Measurements from ENCODE around the gene MAPKAP1. TPM values are rescaled to one million over a fixed set of nuclear protein-coding genes. Genes with fewer than 3 reads are reported as not detected.

Gene MAPKAP1
- total and polyA plus RNA-seq, 2 experiments from 2014 or later = 68.5 to 74.5 TPM

GRCh38 chr9:125585503-125586171, 121.4 kb downstream of the MAPKAP1 start:
- no peak overlapping the region for H3K9ac ChIP-seq

GRCh38 chr9:125580701-125581286, 126.2 kb downstream of the MAPKAP1 start:
- H4K20me1 ChIP-seq (ENCODE audit: insufficient read depth) = peaks cover 7% of the 10 kb centered on the region; the same call in 1 of the 2 replicates
- H3K9ac ChIP-seq = no peak overlapping the region
- H3K9me2 ChIP-seq (ENCODE audit: insufficient read depth) = no peaks in the 10 kb centered on the region
- H3K27me3 ChIP-seq (replicated peaks; ENCODE audit: insufficient read depth) = no peaks in the 10 kb centered on the region
- no peak overlapping the region for H3K27ac ChIP-seq
- in situ Hi-C loops (cut with MboI) = no loop called here
- 63 to 67% methylated on average over 4 of the region's 4 CpGs for WGBS, 2 experiments (ENCODE audit: low coverage in 1 of 2, low lambda C conversion rate in 2 of 2, missing lambda C conversion rate in 2 of 2)
- H3K79me2 ChIP-seq (ENCODE audit: insufficient read depth) = peaks cover 58% of the 10 kb centered on the region
- H3F3A ChIP-seq (ENCODE audit: insufficient read depth) = peaks cover 4% of the 10 kb centered on the region; the same call in 1 of the 2 replicates
- no peak overlapping the region for H2AFZ ChIP-seq
- no peak overlapping the region for H3K4me3 ChIP-seq
- no peaks in the 10 kb centered on the region for H3K4me1 ChIP-seq (ENCODE audit: insufficient read depth)
- no peak for DNase-seq
- no peak for TF ChIP-seq EZH2phosphoT487 (IDR thresholded peaks at IDR 0.05; ENCODE audit: insufficient read depth, low read depth)
- TF ChIP-seq EZH2 (IDR thresholded peaks at IDR 0.05; ENCODE audit: insufficient read depth, poor library complexity, severe bottlenecking) = no peak
- H3K4me2 ChIP-seq (ENCODE audit: unreplicated experiment) = no peak overlapping the region
- peaks cover 5% of the 10 kb centered on the region; the same call in 1 of the 2 replicates for H3K36me3 ChIP-seq (ENCODE audit: low read depth)
- no peaks in the 10 kb centered on the region for H3K9me3 ChIP-seq (ENCODE audit: low read depth)

More at GRCh38 chr9:125585503-125586171, 121.4 kb downstream of the MAPKAP1 start:
- H3K9me2 ChIP-seq (ENCODE audit: insufficient read depth) = no peaks in the 10 kb centered on the region
- H3K4me3 ChIP-seq = no peak overlapping the region
- no peaks in the 10 kb centered on the region for H3K4me1 ChIP-seq (ENCODE audit: insufficient read depth)
- no peak overlapping the region for H3K27ac ChIP-seq
- H3K79me2 ChIP-seq (ENCODE audit: insufficient read depth) = peaks cover 86% of the 10 kb centered on the region
- in situ Hi-C loops (cut with MboI) = no loop called here
- DNase-seq = no peak
- peaks cover 5% of the 10 kb centered on the region; the same call in 1 of the 2 replicates for H3K36me3 ChIP-seq (ENCODE audit: low read depth)
- no peaks in the 10 kb centered on the region for H3K9me3 ChIP-seq (ENCODE audit: low read depth)
- no peaks in the 10 kb centered on the region for H3F3A ChIP-seq (ENCODE audit: insufficient read depth)
- peaks cover 10% of the 10 kb centered on the region for H4K20me1 ChIP-seq (ENCODE audit: insufficient read depth)
- 98 to 100% methylated on average over 11 of the region's 11 CpGs for WGBS, 2 experiments (ENCODE audit: low coverage in 1 of 2, low lambda C conversion rate in 2 of 2, missing lambda C conversion rate in 2 of 2)
- H3K27me3 ChIP-seq (replicated peaks; ENCODE audit: insufficient read depth) = no peaks in the 10 kb centered on the region
- no peak overlapping the region for H3K4me2 ChIP-seq (ENCODE audit: unreplicated experiment)
- no peak for TF ChIP-seq EZH2 (IDR thresholded peaks at IDR 0.05; ENCODE audit: insufficient read depth, poor library complexity, severe bottlenecking)
- no peak overlapping the region for H2AFZ ChIP-seq

GRCh38 chr9:125579030-125579932, 127.7 kb downstream of the MAPKAP1 start:
- Histone ChIP-seq H3K9me3 (ENCODE audit: low read depth) (no peaks in the 10 kb centered on the region), H3K27ac (no peak overlapping the region), H3K9ac (no peak overlapping the region), H3K4me2 (ENCODE audit: unreplicated experiment) (no peak overlapping the region), H3K4me3 (no peak overlapping the region), H3K27me3 (replicated peaks; ENCODE audit: insufficient read depth) (no peaks in the 10 kb centered on the region), H3F3A (ENCODE audit: insufficient read depth) (peaks cover 4% of the 10 kb centered on the region; the same call in 1 of the 2 replicates), H2AFZ (no peak overlapping the region), H3K79me2 (ENCODE audit: insufficient read depth) (peaks cover 55% of the 10 kb centered on the region), H3K4me1 (ENCODE audit: insufficient read depth) (peaks cover under 1% of the 10 kb centered on the region; the same call in 1 of the 2 replicates), H3K36me3 (ENCODE audit: low read depth) (peaks cover 5% of the 10 kb centered on the region; the same call in 1 of the 2 replicates), H3K9me2 (ENCODE audit: insufficient read depth) (no peaks in the 10 kb centered on the region), H4K20me1 (ENCODE audit: insufficient read depth) (peaks cover 4% of the 10 kb centered on the region; the same call in 1 of the 2 replicates)
- WGBS, 2 experiments (ENCODE audit: low coverage in 1 of 2, low lambda C conversion rate in 2 of 2, missing lambda C conversion rate in 2 of 2) = 96 to 97% methylated on average over 12 of the region's 12 CpGs
- in situ Hi-C loops (cut with MboI) = no loop called here
- DNase-seq = no peak
- TF ChIP-seq EZH2phosphoT487 (IDR thresholded peaks at IDR 0.05; ENCODE audit: insufficient read depth, low read depth) (no peak), EZH2 (IDR thresholded peaks at IDR 0.05; ENCODE audit: insufficient read depth, poor library complexity, severe bottlenecking) (no peak)

Measured in GM23248 (cell line).